NAMALWA (cell line): ENCODE measurements around the gene LDLRAD4.
"Not testable (repeated sequence)": the region's sequence is repeated elsewhere in the genome, so short reads cannot be mapped to it uniquely, and the experiment has no call there.

ENCODE experiments used
- DNase-seq: peaks from one replicate; pipeline ENCODE4 v3.0.0-alpha.2; 2015; ENCODE audit warnings: low spot score

LDLRAD4 gene

DNA sequence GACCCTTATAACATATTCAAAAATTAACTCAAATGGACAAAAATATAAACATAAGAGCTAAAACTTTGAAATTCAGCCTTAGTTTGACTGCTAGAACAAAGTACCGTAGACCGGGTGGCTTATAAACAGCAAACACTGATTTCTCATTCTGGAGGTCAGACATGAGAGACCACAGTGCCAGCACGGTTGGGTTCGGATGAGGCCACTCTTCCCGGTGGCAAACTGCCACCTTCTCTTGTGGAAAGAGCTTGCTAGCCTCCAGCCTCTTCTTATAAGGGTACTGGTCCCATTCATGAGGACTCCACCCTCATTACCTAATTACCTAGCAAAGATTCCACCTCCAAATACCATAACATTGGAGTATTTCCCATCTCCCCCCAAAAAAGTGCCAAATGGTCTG is 416.5 kb downstream of the LDLRAD4 start:
- no peak for DNase-seq

DNA sequence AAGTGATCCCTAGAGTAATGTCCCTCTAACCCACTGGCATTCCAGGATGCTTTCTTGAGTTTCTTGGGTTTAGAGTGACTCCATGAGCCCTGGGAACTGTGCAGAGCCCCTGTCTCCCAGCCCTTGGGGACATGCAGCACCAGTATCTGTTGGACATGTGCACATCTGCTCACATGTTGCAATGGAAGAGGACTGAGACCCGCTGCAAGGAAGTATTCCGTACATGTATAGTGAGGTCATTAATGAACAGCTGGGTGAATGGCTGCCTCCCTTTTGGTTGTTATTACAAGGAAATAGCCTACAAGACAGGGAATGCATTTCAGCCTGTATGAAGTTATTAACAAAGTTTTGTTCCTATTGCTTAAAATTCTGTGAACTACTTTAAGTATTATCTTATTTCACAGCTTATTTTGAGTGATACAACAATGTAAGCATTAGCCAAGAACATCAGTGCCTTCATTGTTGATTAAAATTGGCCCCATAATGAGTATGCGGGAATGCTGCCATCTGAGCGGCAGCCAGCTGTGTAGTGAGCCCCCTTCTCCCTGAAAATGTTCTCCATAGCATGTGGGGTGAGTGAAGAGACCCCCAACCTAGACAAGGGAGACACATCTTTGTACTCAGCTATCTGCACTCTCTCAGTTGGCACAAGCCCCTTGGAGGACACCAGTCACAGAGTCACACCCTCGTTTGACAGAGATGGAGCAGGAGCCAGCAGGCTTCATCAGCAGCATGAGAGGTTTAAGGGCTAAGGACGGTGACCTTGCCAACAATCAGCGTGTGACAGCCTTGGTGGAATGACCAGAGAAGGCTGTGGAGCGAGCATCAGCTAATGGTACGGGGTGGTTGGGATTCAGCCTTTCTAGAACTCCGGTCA is 420.4 kb downstream of the LDLRAD4 start:
- DNase-seq: no peak

DNA sequence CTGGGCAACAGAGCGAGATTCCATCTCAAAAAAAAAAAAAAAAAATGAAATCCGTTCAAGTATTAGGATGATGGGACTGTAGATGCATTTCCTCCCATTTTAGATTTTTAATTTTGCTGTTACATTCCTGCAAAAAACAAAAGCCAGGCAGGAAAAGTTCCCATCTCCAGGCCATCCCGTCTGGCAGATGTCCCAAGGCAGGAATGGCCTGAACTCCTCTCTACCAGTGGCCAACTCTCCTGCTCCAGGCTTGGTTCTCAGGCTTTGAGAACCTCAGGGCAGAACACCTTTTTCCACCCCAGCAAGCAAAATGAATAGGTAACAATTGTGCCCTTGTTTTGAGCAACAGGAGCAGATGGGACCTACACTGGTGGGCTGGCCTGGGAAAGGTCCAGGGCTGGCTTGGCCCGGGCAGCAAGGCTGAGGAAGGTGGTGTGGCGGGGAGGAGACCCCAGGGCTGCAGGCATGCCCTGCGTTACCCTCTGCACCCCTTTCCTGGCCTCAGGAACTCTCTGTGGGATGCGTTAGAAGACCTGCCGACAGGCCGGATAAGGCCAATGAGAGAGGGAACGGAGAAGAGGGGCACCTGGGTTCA is 421.8 kb downstream of the LDLRAD4 start:
- no peak for DNase-seq

DNA sequence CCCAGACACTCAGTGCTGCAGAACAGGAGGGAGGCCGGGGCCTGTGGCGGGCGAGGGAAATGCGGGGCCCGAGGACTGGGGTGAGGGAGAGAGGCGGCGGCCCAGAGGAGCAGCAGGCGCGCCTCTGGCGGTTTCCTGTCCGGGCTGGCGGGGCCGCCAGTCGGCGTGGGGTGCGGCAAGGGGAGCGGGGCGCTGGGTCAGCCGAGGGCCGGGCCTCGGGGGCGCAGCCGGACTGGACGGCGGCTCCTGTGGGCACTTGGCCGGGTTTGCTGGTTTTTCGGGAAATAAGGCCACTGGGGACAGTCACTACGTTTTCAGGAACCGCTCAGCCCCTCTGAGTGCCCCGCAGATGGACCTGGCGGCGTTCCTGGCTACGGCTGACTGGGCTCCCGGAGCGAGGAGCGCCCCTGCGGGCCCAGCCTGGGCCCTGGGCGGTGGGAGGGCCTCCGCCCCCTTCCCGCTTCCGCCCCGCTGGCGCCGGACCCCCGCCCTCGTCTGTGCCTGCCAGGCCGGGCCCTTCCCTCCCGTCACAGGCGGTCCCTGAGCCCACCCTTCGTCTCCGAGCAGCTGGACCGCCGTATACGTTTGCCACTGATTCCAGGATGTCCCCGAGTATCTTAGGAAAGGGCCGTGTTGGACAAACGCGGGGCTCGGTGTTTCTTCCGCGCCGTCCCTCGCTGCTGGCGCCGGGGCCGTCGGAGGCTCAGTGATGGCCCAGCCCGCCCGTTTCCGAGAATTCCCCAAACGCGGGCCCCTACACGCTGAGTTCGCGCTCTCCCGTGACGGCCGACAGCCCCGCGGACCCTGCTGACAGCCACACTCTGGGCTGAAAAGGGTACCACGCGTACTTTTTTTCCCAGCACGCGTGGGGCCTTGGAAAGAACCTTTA is 423.2 kb downstream of the LDLRAD4 start:
- no peak for DNase-seq

DNA sequence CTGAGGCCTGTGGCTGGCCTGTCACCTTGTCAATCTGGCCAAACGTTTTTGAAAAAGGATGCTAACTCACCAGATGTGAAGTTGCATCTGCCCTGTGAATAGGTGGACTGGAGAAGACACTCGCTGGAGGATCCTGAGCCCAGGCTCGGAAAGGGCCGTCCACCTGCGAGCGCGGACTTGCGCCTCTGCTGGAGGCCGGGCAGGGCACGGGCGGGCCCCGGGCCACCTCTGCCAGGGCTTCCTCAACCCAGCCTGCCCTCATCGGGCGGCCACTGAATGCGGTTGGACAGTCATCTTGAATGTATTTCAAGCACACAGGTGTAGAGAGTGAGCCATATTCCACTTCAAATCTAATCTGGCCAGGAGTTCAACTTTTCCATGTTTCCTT is 423.9 kb downstream of the LDLRAD4 start:
- DNase-seq: no peak

DNA sequence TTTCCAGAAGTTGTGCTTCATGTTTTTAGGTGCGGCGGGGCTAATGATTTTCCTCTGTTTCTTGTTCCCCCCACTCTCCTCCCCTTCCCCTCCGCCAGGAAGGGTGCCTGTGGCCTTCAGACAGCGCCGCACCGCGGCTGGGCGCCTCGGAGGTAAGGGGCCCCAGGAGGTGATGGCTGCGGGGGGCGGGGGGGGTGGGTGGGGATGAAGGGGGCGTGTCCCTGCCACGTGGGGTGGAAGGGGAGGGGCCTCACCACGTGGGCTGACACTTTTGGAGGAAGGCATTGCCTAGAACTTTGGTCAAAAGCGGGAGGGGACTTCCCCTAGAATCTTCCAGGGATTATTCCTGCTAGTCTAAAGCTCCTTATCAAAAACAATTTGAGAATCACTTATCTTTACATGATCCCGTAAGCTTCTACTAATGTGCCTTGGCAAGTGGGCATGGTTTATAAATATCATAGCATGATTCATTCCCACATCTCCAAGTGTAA is 424.7 kb downstream of the LDLRAD4 start:
- DNase-seq: no peak

DNA sequence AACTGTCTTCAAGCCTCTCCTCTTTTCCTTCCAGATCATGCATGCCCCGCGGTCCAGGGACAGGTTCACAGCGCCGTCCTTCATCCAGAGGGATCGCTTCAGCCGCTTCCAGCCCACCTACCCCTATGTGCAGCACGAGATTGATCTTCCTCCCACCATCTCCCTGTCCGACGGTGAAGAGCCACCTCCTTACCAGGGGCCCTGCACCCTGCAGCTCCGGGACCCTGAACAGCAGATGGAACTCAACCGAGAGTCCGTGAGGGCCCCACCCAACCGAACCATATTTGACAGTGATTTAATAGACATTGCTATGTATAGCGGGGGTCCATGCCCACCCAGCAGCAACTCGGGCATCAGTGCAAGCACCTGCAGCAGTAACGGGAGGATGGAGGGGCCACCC is 426.5 kb downstream of the LDLRAD4 start:
- no peak for DNase-seq

DNA sequence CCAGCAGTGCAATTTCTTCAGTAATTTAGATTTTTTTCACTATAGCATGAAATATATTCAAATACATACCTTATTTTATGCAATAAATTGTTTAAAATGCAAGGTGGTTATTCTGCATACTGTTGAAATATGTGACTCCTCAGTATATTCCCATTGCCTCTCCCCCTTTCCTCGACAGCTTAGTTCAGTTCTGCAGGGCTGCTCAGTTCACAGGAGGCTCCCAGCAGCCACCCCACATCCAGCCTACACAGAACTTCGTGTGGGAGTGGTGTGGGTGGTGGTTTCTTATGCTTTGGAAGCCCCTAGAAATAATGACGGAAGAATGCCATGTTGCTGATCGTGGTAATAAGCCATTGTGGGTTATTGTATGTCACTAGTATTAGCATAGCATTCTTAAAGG is 428.1 kb downstream of the LDLRAD4 start:
- no peak for DNase-seq

DNA sequence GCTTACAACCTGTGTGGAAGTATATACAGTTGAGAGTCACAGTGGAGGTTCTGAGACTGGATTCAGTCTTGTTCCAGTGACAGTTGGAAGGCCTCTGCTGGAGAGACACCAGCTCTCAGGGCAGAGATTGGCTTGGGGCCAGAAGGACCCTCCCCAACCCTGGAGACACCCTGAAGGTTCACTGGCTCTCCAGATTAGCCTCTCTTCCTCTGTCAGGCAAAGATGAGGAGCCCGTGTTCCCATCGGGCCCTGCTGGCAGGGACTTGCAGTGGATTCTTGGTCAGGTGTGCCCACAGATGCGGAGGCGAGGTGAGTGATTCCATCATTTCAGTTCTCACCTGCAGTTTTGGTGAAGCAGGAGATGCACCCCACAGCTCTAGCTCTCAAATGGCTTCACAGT is 429.2 kb downstream of the LDLRAD4 start:
- DNase-seq: no peak

DNA sequence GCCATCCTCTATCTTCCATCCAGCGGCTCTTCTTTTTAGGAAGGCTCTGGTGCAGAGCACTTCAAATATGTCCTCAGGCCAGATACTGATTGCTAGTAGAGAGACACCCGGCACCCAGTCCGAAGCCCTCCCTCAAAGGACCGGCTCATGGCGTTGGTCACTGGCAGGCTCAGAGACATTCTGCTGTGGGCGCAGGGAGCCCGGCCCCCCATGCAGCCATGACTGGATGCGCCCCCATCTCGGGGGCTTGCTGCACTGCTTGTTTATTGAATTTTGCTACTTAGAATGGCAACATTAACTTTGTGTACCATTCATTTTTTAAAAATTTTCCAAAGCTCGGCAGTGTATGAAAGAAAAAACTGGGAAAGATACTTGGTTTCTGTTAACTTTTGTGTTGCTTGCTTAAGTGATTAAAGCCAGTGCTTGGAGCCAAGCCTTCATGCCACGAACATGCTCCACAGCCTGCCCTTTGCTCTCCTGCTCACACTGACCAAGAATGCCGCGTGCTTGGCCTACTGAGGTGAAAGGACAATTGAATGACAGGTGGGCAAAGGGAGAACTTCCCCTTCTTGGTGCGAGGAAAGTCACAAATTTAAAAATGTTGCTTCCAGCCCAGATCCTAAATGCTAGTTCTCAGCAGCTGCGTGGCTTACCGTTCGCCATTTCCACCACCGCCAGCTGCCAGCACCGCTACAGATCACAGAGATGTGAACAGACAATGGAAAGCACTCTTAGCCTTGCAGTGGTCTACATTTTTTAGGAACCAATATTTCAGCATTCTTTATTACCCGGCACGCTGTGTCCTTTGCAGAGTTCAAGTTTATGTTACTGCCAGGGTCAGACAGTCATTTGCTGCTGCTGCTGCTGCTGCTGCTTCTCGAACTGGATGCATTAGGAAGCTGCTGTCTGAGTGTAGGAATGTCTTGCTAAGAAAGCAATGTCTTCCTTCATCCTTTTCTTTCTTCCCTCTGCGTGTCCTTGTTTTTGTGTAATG is 431.1 kb downstream of the LDLRAD4 start:
- no peak for DNase-seq

DNA sequence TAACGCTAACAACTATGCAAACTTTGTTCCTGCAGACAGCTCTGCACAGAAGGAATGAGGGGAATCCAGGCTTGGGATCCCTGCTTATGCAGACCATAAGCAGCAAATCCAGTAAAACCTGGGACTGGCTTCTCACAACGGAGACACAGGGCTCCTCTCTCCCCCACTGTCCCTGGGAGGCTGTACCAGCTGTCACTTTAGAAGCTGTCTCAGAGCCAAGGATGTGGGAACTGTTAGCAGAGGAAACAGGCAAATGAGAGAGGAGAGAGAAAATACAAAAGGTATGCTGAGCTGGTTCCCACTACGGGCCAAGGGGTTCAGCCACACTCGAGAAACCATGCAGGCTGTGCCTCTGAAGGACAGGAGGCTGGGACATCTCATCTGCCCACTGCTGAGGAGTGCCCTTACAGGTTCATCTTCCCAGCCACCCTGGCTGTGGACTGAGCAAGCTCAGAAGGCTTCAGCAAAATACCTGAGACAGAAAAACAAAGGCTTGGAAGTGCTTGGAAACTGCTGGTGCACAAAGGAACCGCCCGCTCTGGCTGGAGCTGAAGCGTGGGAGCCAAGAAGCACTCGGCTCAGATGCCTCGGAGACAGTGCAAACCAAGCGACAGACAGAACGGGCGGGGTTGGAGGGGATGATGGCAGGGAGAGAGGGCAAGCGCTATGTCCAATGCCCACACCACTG is 435.3 kb downstream of the LDLRAD4 start:
- DNase-seq: no peak

DNA sequence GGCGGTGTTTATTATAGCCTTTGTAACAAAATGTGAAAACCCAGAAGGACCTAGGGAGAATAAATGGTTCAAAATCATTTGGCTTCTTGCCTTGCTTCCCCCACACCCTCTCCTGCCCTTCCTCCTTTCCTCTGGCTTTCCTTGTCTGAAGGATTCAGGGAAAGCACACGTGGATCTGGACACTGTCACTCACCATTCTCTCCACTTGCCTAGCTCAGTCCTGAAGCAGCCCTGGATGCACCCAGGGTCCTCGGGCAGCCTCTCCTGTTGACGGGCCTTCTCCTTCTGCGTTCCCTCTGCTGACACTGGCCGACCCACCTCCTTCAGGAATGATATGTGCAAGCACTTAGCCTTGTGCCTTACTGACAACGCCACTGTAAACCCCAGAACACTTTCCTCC is 439.4 kb downstream of the LDLRAD4 start:
- no peak for DNase-seq

DNA sequence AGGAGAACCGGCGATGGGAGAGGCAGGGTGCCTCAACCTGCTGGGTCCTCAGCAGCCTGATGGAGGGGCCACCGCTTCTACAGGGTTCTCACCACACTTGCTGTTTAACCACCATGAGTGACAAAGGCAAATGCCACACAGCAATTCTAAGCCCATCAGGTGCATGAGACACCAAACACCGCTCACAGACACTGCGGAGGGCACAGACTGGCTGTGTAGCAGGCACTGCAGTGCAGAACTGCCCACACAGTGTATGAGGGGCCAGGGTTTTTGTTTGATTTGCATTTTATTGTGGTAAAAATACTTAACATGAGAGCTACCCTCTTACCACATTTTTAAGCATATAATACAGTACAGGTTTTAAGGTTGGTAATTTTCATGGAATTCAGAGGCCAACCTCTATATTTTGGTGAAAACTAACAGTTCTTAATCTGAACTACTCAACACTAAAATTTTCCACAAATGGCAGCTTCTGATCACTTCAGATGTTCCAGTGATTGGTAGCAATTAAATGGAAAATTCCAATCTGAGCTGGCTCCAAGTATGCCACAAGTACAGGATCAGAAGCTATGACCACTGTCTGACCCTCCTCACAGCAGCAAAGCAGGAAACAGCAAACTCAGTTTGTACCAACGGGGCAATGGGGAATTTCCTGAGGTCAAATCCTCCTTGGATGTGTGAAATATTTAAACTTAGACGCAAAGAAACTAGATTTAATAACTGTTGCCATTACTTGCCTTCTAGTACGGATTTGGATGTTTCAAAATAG is 440.1 kb downstream of the LDLRAD4 start:
- DNase-seq: no peak

DNA sequence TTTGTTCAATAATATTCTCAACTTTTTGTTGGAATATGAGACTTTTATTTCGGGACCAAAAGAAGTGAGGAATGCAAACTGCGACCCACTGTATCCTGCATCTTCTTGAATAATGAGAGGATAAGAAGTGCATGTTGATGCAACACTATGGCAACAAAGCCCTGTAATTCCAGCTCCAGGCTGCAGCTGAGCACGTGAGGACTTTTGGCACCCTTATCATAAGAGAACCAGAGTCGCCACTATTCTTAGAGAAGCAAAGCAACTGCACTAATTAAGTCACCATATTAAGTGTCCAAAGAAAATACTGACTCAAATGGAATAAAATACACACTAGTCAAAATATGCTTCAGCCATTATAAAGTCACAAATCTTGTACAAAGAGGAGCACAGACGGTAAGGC is 441.9 kb downstream of the LDLRAD4 start:
- no peak for DNase-seq

DNA sequence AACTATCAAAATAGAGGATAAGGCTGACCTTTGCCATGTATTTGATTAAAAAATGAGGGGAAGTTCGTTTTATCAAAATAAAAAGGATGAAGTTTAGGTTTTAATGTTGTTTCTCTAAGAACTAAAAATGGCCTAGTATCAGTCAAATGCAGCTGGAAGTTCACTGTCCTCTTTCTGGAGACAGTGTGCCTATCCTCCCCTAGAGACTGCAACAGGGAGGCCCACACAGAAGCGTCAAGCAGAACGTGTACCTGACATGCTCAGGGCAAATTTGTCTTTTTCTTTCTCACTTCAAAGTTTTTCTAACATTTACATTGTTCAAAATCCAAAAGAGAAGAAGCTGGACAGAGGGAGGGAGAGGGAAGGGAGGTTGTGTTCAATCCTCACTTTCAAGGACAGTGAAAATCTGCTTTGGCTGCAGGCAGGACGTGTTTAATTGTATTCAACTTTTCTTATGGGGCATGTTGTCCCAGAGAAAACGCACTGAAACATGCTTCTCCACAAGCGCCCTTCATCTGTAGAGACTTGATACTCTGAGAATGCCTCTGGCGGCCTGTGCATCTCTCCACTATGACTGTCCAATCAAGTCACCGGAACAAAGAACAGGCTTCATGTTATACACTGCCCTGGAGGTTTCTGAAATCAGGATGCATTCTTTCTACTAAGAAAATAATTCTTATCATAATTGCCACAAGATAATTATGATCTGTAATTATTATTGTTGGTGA is 442.7 kb downstream of the LDLRAD4 start:
- no peak for DNase-seq

DNA sequence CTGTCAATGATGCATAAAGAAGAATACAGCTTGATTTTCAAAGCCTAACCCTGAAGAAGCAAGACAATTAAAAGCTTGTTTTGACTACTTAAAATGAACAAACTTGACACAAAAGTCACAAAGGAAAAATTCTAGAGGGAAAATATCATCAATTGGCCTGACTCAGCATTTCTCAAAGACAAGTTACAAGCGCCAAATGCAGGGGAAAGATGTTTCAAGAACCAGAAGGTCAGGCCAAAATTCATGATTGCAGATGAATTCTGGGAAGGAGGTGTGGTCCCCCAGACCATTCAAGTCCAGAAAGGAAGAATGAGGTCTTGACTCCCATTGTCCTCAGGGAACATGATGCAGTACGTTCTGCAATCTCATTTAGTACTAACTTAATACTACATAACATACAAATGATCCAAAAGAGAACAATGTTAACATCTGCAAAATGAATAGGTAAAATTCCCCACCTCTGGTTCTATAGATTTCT is 443.3 kb downstream of the LDLRAD4 start:
- no peak for DNase-seq

DNA sequence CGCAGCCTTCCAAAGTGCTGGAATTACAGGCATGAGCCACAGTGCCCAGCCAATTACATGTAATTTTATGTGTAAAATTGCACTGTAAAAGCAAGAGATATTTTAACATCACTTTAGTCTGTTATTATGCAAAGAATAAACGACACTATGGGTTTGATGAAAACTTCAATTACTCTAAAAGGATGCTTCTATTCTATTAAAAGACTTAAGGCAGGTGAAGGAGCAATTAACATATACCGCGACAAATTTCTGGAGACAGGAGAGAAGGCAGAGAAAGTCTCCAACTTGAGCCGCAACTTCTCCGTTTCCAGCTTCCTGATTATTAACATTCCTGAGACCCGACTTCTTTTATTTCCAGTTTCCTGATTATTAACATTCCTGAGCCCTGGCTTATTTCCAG is 454.1 kb downstream of the LDLRAD4 start:
- DNase-seq: no peak

DNA sequence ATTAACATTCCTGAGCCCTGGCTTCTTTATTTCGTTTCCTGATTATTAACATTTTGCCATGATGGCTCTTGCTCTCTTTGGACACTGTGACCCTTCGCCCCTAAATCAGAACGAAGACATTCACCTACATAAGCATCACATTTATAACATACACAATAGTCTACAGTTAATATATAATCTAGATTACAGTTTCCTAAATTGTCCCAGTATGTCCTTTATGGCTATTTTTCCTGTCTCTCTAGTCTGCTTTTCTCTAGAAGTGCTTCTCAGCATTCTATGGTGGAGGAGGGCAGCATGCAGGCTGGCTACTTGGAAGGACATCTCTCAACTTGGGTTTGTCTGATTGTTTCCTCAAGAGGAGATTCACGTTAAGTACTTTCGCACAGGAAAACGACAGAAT is 457.9 kb downstream of the LDLRAD4 start:
- DNase-seq: no peak

DNA sequence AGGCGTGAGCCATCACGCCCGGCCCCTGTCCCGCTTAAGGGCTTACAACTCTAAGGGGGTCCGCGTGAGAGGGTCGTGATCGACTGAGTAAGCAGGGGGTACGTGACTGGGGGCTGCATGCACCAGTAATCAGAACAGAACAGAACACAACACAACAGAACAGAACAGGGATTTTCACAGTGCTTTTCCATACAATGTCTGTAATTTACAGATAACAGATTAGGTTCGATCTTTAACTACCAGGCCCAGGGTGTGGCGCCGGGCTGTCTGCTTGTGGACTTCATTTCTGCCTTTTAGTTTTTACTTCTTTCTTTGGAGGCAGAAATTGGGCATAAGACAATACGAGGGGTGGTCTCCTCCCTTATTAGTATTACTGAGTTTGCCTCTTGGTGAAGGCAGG is 458.8 kb downstream of the LDLRAD4 start:
- not testable (repeated sequence) for DNase-seq
